H1 (cell line): ENCODE results near the gene CRIP1. TPM values are rescaled to one million over a fixed set of nuclear protein-coding genes. Genes with fewer than 3 reads are reported as not detected.

Source experiments
- CTCF ChIA-PET: fragments of 300-600 bp; sonication (Branson Sonifier 250); formaldehyde crosslinking; loops from one replicate; lab custom pipeline; 2021; ENCODE audit not compliant: partially characterized antibody; lab: Charles Lee
- POLR2A ChIA-PET: fragments of 300-600 bp; sonication (Branson Sonifier 250); formaldehyde crosslinking; loops from one replicate; lab custom pipeline; 2021; ENCODE audit warnings: inconsistent platforms; ENCODE audit not compliant: partially characterized antibody; lab: Charles Lee
- DNase-seq, 2 experiments: peaks; one replicate each; pipeline versions ENCODE4 v3.0.0 to v3.0.0-alpha.2; 2010 to 2022; ENCODE audit warnings: low spot score in 2 of 2, low read depth in 1 of 2, mixed read lengths in 1 of 2
- FAIRE-seq: peaks from 2 replicates; lab custom pipeline; 2011; peaks lifted over from hg19 to GRCh38; lab: Jason Lieb, UNC
- H2AFZ ChIP-seq: 2 replicates; pipeline ENCODE4 v1.8.1; 2012; ENCODE audit warnings: low read length, inconsistent platforms
- H2AK5ac ChIP-seq: 2 replicates; pipeline ENCODE4 v1.6.1; 2013; ENCODE audit warnings: low read depth, low read length
- H2BK120ac ChIP-seq: replicated peaks from 2 replicates; pipeline ENCODE3; 2013; ENCODE audit warnings: low read depth, low read length, inconsistent platforms
- H2BK12ac ChIP-seq: 2 replicates; pipeline ENCODE4 v1.6.1; 2013; ENCODE audit warnings: low read depth, low read length
- H2BK15ac ChIP-seq: 2 replicates; pipeline ENCODE4 v1.6.1; 2013; ENCODE audit warnings: low read length
- H2BK20ac ChIP-seq: 2 replicates; pipeline ENCODE4 v1.6.1; 2013; ENCODE audit warnings: low read length
- H2BK5ac ChIP-seq: 2 replicates; pipeline ENCODE4 v1.6.1; 2013; ENCODE audit warnings: low read depth, low read length
- H3K14ac ChIP-seq: 2 replicates; pipeline ENCODE4 v1.6.1; 2013; ENCODE audit warnings: inconsistent platforms; ENCODE audit not compliant: insufficient read length
- H3K18ac ChIP-seq: 2 replicates; pipeline ENCODE4 v1.6.1; 2013; ENCODE audit warnings: low read length; ENCODE audit errors: extremely low read depth
- H3K23ac ChIP-seq: 2 replicates; pipeline ENCODE4 v1.6.1; 2013; ENCODE audit warnings: inconsistent platforms; ENCODE audit not compliant: insufficient read length
- H3K23me2 ChIP-seq: 2 replicates; pipeline ENCODE4 v1.6.1; 2013; ENCODE audit warnings: low read depth, low read length
- H3K27ac ChIP-seq: 2 replicates; pipeline ENCODE4 v1.6.1; 2011; ENCODE audit warnings: low read depth, low read length, inconsistent platforms
- H3K27me3 ChIP-seq, 4 experiments: replicated peaks in 1 of 4; 1 replicate in 1 of 4; 2 replicates in 3 of 4; pipeline versions ENCODE4 v1.6.1 to v1.8.1; 2011 to 2013; ENCODE audit warnings: low read length in 3 of 4, mild to moderate bottlenecking in 3 of 4, inconsistent platforms in 2 of 4, mixed read lengths in 2 of 4, moderate library complexity in 1 of 4; ENCODE audit not compliant: control insufficient read depth in 3 of 4, insufficient read depth in 3 of 4; ENCODE audit errors: extremely low read depth in 1 of 4
- H3K36me3 ChIP-seq, 4 experiments: 2 replicates each; pipeline versions ENCODE4 v1.6.1 to v1.8.1; 2011 to 2013; ENCODE audit warnings: mild to moderate bottlenecking in 4 of 4, low read length in 3 of 4, moderate library complexity in 2 of 4, control low read depth in 1 of 4, inconsistent platforms in 1 of 4; ENCODE audit not compliant: insufficient read depth in 4 of 4, control insufficient read depth in 2 of 4
- H3K4ac ChIP-seq: replicated peaks from 2 replicates; pipeline ENCODE3; 2013; ENCODE audit warnings: low read length, low read depth, mixed read lengths, inconsistent platforms; ENCODE audit not compliant: insufficient read length
- H3K4me1 ChIP-seq, 4 experiments: replicated peaks in 1 of 4; 1 replicate in 1 of 4; 2 replicates in 3 of 4; pipeline versions ENCODE4 v1.6.1 to v1.8.1; 2011 to 2013; ENCODE audit warnings: low read length in 3 of 4, inconsistent platforms in 2 of 4, mixed read lengths in 1 of 4; ENCODE audit not compliant: insufficient read depth in 4 of 4, control insufficient read depth in 3 of 4
- H3K4me2 ChIP-seq, 2 experiments: 2 replicates each; pipeline versions ENCODE4 v1.6.1 to v1.8.1; 2011 to 2013; ENCODE audit warnings: low read depth in 2 of 2, low read length in 2 of 2, control low read depth in 1 of 2, inconsistent platforms in 1 of 2, mild to moderate bottlenecking in 1 of 2; ENCODE audit not compliant: insufficient read depth in 1 of 2
- H3K4me3 ChIP-seq, 4 experiments: fragments of 200-600, 300-600 bp in 1 of 4; sonication (generic), shearing (Covaris generic), sonication (Bioruptor Twin) in 1 of 4; 2 replicates each; pipeline versions ENCODE4 v1.5.1 to v1.8.1; 2011 to 2016; ENCODE audit warnings: low read length in 4 of 4, low read depth in 3 of 4, control low read depth in 2 of 4, inconsistent platforms in 2 of 4, mild to moderate bottlenecking in 2 of 4, mixed read lengths in 1 of 4, moderate library complexity in 1 of 4; ENCODE audit not compliant: insufficient read depth in 2 of 4; ENCODE audit errors: extremely low read depth in 1 of 4
- H3K56ac ChIP-seq: replicated peaks from 2 replicates; pipeline ENCODE3; 2013; ENCODE audit warnings: low read depth, mild to moderate bottlenecking, mixed read lengths, low read length, inconsistent platforms; ENCODE audit not compliant: insufficient read length
- H3K79me1 ChIP-seq: 2 replicates; pipeline ENCODE4 v1.6.1; 2013; ENCODE audit warnings: low read depth, low read length, control low read depth
- H3K79me2 ChIP-seq, 2 experiments: 2 replicates each; pipeline versions ENCODE4 v1.6.1 to v1.8.1; 2012 to 2013; ENCODE audit warnings: low read length in 2 of 2, mild to moderate bottlenecking in 2 of 2, inconsistent platforms in 1 of 2; ENCODE audit not compliant: insufficient read depth in 2 of 2, control insufficient read depth in 1 of 2
- H3K9ac ChIP-seq, 4 experiments: replicated peaks in 1 of 4; 1 replicate in 1 of 4; 2 replicates in 3 of 4; pipeline versions ENCODE4 v1.6.1 to v1.8.1; 2011 to 2013; ENCODE audit warnings: low read depth in 3 of 4, low read length in 3 of 4, control low read depth in 2 of 4, mild to moderate bottlenecking in 2 of 4, moderate library complexity in 2 of 4, inconsistent platforms in 1 of 4; ENCODE audit errors: extremely low read depth in 1 of 4
- H3K9me3 ChIP-seq, 2 experiments: 2 replicates each; pipeline versions ENCODE4 v1.6.1 to v1.8.1; 2012 to 2013; ENCODE audit warnings: mild to moderate bottlenecking in 2 of 2, moderate library complexity in 2 of 2, control low read depth in 1 of 2, inconsistent platforms in 1 of 2, low read depth in 1 of 2, low read length in 1 of 2, mixed read lengths in 1 of 2; ENCODE audit not compliant: insufficient read depth in 2 of 2
- H4K20me1 ChIP-seq, 2 experiments: replicated peaks in 1 of 2; 2 replicates each; pipeline versions ENCODE3 to v1.8.1; 2011 to 2013; ENCODE audit warnings: inconsistent platforms in 2 of 2, low read length in 2 of 2, mild to moderate bottlenecking in 1 of 2; ENCODE audit not compliant: insufficient read depth in 2 of 2, control insufficient read depth in 1 of 2
- H4K5ac ChIP-seq: 2 replicates; pipeline ENCODE4 v1.6.1; 2013; ENCODE audit warnings: low read length, low read depth, mixed read lengths, inconsistent platforms; ENCODE audit not compliant: insufficient read length
- H4K8ac ChIP-seq: 2 replicates; pipeline ENCODE4 v1.8.0; 2013; ENCODE audit warnings: mild to moderate bottlenecking, moderate library complexity, low read length, inconsistent platforms; ENCODE audit not compliant: insufficient read depth; ENCODE audit errors: extremely low read depth
- H4K91ac ChIP-seq: replicated peaks from 2 replicates; pipeline ENCODE3; 2013; ENCODE audit warnings: low read length, mixed read lengths, inconsistent platforms; ENCODE audit not compliant: insufficient read length
- ASH2L ChIP-seq: fragments of 200-600, 300-600 bp; sonication (generic); IDR thresholded peaks from one replicate; pipeline ENCODE4 v1.7.1; 2017; ENCODE audit warnings: low read length
- BRCA1 ChIP-seq: IDR thresholded peaks from 2 replicates; pipeline ENCODE4 v1.6.1; 2012; ENCODE audit warnings: low read depth, low read length, improper control_type of control experiment
- CHD1 ChIP-seq: IDR thresholded peaks from 2 replicates; pipeline ENCODE4 v1.6.1; 2012; ENCODE audit warnings: low read depth, low read length, improper control_type of control experiment
- CTCF ChIP-seq, 3 experiments: IDR thresholded peaks; 1 replicate in 2 of 3; 2 replicates in 1 of 3; pipeline versions ENCODE4 v1.5.1 to v1.6.1; 2011; ENCODE audit warnings: low read length in 3 of 3, mild to moderate bottlenecking in 3 of 3, inconsistent platforms in 2 of 3, low read depth in 1 of 3, moderate library complexity in 1 of 3; ENCODE audit not compliant: insufficient read depth in 1 of 3; ENCODE audit errors: control extremely low read depth in 1 of 3
- GABPA ChIP-seq: IDR thresholded peaks from 2 replicates; pipeline ENCODE4 v1.6.1; 2011; ENCODE audit warnings: mild to moderate bottlenecking, low read length, moderate library complexity, borderline replicate concordance; ENCODE audit not compliant: insufficient read depth
- HDAC6 ChIP-seq: IDR thresholded peaks from one replicate; pipeline ENCODE4 v1.7.1; 2012; ENCODE audit warnings: low read depth, mild to moderate bottlenecking, inconsistent platforms, low read length, moderate library complexity
- JUN ChIP-seq: IDR thresholded peaks from 2 replicates; pipeline ENCODE4 v1.6.1; 2011; ENCODE audit warnings: low read depth, mild to moderate bottlenecking, improper control_type of control experiment, low read length
- KDM4A ChIP-seq: IDR thresholded peaks from one replicate; pipeline ENCODE4 v1.7.1; 2012; ENCODE audit warnings: low read depth, mild to moderate bottlenecking, moderate library complexity, low read length, inconsistent platforms; ENCODE audit not compliant: severe bottlenecking
- SIRT6 ChIP-seq: IDR thresholded peaks from one replicate; pipeline ENCODE4 v1.7.1; 2012; ENCODE audit warnings: low read length, inconsistent platforms
- whole genome bisulfite sequencing, 2 experiments: shearing (Covaris generic) in 1 of 2; methylation state at CpG; one replicate each; pipeline versions ENCODE4 v1.1.6 to v1.1.7; 2013 to 2015; ENCODE audit warnings: low lambda C conversion rate in 2 of 2, mixed read lengths in 2 of 2, inconsistent platforms in 1 of 2, low coverage in 1 of 2, missing lambda C conversion rate in 1 of 2; ENCODE audit not compliant: insufficient replicate concordance in 2 of 2, insufficient coverage in 1 of 2, insufficient read length in 1 of 2; ENCODE audit errors: extremely low coverage in 1 of 2, missing lambda C conversion rate in 1 of 2; 5-methylcytosine and 5-hydroxymethylcytosine counted together
- polyA plus RNA-seq, 7 experiments: library from polyadenylated mRNA; depleted of rRNA in 3 of 7; stranded (reverse) in 5 of 7; unstranded in 2 of 7; fragments of >200 nt in 5 of 7; fragments of 200-250 nt in 2 of 7; gene quantifications; 1 replicate in 5 of 7; 2 replicates in 1 of 7; 4 replicates in 1 of 7; pipeline versions ENCODE4 v1.2.1 to v1.2.3, GENCODE V29; 2011 to 2013; ENCODE audit warnings: missing spikeins in 2 of 7, mixed read lengths in 2 of 7
- total RNA-seq: library from RNA; stranded (reverse); fragmentation: NEBNext Ultra II Directional; extraction: Animal tissue kit (Norgen Biotek cat#: 25700); gene quantifications from 2 replicates; pipeline ENCODE4 v1.2.1, GENCODE V29; 2021
- TF ChIP-seq, protein P1 (sequence below): IDR thresholded peaks from 2 replicates; pipeline ENCODE4 v1.6.1; 2011; ENCODE audit warnings: low read depth, mild to moderate bottlenecking, low read length; ENCODE audit not compliant: insufficient read depth
- TF ChIP-seq, protein P2 (sequence below): IDR thresholded peaks from 2 replicates; pipeline ENCODE4 v1.6.1; 2012; ENCODE audit warnings: inconsistent platforms

The CRIP1 gene
- total and polyA plus RNA-seq, 2 of the 8 experiments (the other 6 are each of a cell fraction or from before 2014, with no cell fraction given), result 1.2 to 2.2 TPM

DNA sequence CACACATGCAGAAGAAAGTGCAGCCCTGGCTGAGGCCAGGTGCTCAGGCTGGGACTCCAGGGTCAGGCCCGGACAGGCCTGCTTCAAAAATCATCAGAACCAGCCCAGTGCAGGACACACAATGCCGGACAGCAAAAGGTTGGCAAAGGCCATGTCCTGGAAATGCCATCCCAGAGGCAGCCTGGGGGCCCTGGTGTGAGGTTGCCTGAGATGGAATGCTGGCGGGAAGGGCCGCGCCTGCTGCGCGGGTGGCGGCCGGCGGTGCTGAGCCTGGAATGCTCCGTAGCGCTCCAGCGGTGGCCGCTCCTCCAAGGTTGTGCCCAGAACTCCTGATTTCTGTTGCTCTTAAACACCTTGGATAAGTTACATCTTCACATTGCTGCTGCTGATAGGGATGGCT, 33.7 kb upstream of the CRIP1 start:
- CTCF ChIA-PET, result interaction anchor here (0.7 to 3.9 kb wide), 4 partner anchors 17 to 57 kb away, joined by 3 to 27 read pairs (median 4); no protein-coding TSS in a partner anchor
- H4K8ac ChIP-seq, result no peak overlapping the region
- no peak overlapping the region for H3K4ac ChIP-seq
- no peak overlapping the region for H3K18ac ChIP-seq
- H2BK5ac ChIP-seq, result no peak overlapping the region
- no peak overlapping the region for H3K4me3 ChIP-seq
- no peak overlapping the region for H2BK15ac ChIP-seq
- H3K36me3 ChIP-seq, result peaks cover 24 to 71% (median 44%) of the 10 kb centered on the region in 4 experiments
- H4K5ac ChIP-seq, result no peak overlapping the region
- no peaks in the 10 kb centered on the region for H3K23me2 ChIP-seq
- FAIRE-seq (no peak), DNase-seq (no peak)
- no peak overlapping the region for H3K9ac ChIP-seq
- H3K56ac ChIP-seq, result no peak overlapping the region
- no peak overlapping the region for H2BK120ac ChIP-seq
- no peaks in the 10 kb centered on the region for H3K4me1 ChIP-seq
- no peaks in the 10 kb centered on the region for H3K9me3 ChIP-seq
- peaks cover 6 to 26% of the 10 kb centered on the region in 2 experiments for H4K20me1 ChIP-seq
- no peak overlapping the region for H3K4me2 ChIP-seq
- H3K27ac ChIP-seq, result no peak overlapping the region
- no peak overlapping the region for H4K91ac ChIP-seq
- H3K79me1 ChIP-seq, result peaks cover 2% of the 10 kb centered on the region; the same call in 1 of the 2 replicates
- H2AK5ac ChIP-seq, result no peak overlapping the region
- no peak overlapping the region for H3K23ac ChIP-seq
- H3K27me3 ChIP-seq, result no peaks in the 10 kb centered on the region
- 91% methylated on average over 14 of the region's 14 CpGs; no CpG with 5 or more reads in 1 of the 2 experiments for WGBS, 2 experiments
- POLR2A ChIA-PET, result no interaction called here
- no peak overlapping the region for H3K14ac ChIP-seq
- no peak overlapping the region for H2BK12ac ChIP-seq
- H2BK20ac ChIP-seq, result no peak overlapping the region
- H2AFZ ChIP-seq, result no peak overlapping the region
- no peaks in the 10 kb centered on the region; a peak in 1 of 4 replicates for H3K79me2 ChIP-seq
- TF ChIP-seq BRCA1 (no peak), KDM4A (no peak), JUN (no peak), CTCF (IDR thresholded peaks at IDR 0.05; ENCODE audit: control extremely low read depth in 1 of 3, insufficient read depth in 1 of 3, low read depth in 1 of 3, low read length in 3 of 3) (no peak), ASH2L (no peak), HDAC6 (no peak), GABPA (no peak), SIRT6 (no peak), CHD1 (no peak)
- TF ChIP-seq, protein P1, sequence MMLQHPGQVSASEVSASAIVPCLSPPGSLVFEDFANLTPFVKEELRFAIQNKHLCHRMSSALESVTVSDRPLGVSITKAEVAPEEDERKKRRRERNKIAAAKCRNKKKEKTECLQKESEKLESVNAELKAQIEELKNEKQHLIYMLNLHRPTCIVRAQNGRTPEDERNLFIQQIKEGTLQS, result no peak
- TF ChIP-seq, protein P2, sequence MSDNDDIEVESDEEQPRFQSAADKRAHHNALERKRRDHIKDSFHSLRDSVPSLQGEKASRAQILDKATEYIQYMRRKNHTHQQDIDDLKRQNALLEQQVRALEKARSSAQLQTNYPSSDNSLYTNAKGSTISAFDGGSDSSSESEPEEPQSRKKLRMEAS, result no peak
